Measurements from ENCODE around the gene CCDC12.

The CCDC12 gene

DNA sequence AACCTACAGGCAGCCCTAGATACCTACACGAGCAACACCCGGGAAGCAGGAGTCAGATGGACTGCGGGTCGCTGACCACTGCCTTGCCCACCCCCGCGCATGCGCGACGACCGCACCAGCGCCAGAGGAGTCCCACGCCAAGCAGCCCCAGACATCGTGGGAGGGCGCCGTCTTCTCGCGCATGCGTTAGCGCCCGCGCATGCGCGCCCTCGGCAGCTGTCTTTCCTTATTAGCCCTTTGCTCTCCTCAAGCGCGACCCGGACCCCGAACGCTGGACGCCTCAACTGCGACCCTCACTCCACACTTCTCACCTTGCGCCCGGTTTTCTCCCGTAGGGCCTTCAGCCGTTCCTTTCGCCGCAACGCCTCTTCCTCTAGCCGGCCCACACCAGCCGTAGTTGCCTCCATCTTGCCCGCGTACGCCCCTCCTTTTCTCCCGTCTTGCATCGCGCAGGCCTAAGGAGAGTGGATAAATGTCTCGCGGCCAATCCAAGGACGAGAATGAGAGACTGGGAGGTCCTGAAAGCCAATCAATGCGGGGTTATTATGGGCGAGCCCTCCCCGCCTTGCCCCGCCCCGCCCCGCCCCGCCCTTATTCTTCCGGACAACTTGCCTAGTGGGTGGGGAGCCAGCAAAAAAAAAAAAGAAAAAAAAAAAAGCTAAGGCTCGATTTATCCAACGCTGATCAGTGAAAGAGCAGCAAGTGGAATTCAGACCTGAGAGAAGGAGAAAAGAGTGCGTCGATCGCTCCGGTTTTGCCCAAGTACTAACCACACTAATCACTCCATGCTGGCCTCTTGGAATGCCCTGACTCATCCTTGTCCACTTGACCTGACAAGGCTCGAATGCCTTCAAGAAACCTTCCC, at the start of gene CCDC12:
CCDC12 (minus strand) TSS at position 420 of the 865 bp plus-strand sequence; CDS start at position 407, 13 bp downstream.
- peak; percentile 97 for DNase-seq

DNA sequence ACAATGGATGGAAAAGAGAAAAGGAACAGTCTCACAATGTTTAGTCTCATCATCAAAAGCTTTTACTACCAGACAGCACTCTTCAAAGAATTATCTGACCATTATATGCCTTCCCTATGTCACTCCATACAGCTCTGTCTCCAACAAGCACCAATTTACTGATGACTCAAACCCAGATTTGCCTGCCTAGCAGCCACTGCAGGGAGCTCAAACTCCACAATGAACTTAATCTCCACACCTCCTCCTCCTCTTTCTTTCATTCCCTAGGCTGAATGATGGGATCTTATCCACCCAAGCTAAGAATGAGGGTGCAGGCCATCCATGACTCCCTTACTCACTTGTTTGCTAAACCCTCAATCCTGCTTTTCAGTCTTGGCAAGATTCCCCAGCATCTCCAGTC, 48.4 kb upstream of the CCDC12 start:
- peak; percentile 26 for DNase-seq

DNA sequence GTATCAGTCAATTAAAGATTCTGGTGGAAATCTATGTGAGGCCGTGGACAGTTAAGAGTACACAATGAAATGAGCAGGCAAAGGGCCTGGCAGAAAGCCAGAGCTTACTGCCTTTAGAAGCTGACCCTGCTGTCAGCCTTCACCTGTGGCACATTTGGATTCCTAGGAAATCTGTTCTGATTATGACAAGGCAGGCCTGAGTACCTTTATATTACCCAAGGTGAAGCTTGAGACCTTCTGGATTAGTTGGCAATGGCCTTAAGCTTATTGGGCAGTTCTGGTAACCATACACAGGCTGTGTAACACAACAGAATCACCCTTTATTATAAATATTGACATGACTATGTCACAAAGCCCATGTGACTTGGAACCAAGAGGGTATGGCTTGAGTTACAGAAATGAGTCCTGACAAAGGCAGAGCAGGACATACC, 46.1 kb upstream of the CCDC12 start:
- DNase-seq = no peak

DNA sequence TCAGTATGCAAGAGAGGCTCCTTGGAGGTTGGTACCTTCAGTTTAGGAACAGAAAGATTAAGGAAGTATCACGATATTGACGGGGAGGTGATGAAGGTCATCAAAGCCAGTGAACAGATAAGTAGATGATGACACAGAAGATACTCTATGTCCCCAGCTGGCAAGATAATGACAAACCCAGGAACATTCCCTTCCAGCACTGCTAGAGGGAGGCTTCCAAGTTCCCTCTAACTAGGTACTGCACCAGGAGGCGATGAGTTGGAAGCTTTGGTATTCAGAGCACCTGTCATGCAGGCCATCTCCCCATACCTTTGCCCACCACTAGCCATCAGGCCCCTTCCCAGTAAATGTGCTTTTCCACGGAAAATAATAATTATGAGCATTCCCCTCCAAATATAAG, 43.8 kb upstream of the CCDC12 start:
- DNase-seq = no peak

DNA sequence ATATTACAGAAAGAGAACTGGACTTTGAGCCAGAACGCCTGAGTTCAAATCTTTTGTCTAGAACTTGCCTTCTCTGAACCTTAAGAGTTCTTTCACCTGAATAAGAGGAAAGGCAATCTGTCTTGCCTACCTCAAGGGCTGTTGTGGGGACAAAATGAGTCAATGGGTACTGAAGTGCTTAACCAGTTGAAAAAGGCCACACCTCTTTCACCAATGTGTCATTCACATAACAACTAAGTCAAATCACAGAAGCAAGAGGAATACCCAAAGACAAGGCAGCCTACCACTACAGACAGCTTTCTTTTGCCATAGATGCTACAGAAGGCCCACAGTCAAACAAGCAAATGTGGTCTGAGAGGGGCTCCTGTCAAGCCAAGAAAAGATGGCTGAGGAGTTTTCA, 42.7 kb upstream of the CCDC12 start:
- DNase-seq = peak; percentile 89

DNA sequence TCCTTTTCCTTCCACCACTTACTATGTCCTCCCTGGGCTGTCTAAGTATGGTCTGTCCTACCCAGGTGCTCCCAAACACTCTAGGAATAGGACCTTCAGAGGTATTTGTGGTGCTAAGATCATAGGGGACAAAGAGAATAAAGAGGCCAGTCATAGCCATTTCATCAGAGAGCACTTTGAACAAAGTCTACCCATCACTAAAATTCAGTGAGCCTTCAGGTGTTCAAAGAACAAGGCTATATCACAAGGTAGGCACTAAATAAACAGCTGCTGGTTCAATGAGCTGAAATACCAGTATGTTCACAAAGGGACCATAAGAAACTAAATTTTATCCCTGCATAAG, 41.7 kb upstream of the CCDC12 start:
- no peak for DNase-seq

DNA sequence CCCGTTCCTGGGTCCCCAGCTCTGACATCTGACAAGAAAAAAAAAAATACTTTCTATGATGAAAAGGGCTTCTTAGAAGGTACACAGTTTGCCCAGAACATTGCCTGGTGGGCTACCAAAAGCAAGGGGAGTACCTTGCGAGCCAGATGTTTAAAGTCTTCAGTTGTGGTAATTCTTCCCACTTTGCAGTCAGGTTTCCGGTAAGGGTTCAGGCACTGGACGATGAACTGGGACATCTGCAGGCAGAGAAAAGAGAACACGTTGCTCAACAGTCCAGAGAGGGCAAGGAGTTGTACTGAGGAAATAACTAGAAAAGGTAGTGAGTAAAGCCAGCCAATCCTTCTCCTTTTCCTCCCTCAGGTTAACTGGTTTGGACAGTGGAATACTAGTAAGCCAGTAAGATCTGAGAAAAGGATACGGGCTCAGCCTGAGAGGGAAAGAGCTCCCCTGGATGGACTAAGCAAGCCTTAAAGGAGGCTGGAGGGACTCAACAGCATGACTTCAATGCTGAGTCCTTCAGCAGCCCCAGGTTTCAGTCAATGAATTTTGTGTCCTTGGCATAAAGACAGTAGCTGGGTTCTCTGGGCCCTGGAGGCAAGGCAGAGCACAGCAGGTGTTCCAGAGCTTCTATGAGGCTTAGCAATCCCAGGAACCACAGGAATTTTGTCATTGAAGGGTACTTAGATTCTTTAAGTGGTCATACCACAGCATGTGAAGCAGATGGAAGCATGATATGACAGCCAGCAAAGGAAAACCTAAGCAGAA, 41.1 kb upstream of the CCDC12 start:
- DNase-seq = no peak

DNA sequence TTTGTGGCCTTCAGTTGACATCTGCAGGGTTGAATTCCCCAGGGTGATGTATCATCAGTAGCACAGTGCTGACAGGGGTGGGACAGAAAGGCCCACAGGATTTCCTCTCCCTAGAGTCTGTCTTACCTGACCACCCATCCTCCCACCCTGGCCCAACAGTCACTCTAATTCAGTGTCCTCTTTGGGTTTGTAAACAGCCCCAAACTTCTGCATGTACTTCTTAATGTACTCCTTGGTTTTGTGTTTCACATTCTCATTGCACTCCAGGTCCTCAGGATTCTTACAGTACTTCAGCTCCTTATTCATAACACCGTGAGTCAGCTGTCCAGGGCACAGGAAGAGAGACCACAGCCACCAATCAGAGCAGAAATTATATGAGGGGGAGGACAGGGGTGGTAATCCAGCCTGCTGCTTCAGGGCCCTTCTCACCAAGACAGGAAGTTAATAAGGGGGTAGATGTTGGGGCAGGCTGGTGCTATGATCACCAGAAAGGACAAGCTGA, 40.4 kb upstream of the CCDC12 start:
- peak; percentile 63 for DNase-seq

DNA sequence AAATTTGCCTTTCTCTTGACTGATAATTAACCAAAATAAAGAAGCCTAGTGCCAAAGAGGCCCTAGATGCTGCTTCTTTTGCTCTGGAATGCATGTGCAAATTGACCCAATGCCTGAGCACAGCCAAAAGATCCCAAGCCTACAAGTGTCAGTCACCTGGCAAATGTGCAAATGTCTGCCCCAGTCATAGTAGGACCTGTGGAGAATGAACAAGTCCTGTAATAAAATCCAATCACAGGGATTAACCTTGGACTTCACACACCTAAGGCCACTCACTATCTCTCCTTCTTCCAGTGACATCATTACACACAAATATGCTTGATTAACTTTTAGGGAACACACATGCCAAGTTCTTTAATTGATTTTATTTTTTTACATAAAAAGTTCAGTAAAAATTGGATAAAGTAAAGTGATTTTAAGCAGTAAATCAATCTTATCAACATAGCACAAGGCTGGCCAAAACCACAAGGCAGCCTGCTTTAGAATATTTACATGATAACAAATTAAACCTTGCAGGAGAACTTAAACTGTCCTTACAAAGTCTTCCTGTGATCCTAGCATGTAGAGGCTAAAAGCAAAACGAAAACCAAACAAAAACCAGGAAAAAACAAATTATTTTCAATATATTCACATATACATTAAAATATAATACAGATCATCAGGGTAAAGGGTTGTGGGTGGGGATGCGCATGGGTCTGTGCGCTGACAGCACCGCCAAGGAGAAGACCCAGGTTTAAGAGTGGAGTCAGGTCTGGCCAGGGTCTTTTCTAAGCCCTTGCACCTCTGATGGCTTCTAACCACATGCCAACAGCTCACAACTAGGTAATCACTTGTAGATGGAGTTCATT, 39.8 kb upstream of the CCDC12 start:
- DNase-seq = no peak

DNA sequence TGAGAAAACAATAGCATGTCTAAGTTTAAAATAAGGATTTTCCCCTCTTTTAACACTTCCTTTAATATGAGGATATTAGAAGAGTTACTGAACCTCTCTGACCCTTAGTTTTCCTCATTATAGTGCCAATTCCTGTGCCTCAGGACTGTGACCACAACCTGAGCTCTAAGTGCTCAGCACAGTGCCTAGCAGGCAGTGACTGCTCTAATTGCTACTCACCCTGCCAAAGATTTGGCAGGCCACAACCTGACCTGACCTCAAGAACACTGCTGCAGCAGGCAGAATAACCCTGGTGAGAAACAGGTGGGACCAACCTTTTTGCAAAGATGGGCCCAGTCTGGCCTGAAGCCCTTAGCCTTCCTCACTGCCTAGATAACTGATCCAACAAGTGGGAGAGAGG, 38.6 kb upstream of the CCDC12 start:
- DNase-seq = no peak

DNA sequence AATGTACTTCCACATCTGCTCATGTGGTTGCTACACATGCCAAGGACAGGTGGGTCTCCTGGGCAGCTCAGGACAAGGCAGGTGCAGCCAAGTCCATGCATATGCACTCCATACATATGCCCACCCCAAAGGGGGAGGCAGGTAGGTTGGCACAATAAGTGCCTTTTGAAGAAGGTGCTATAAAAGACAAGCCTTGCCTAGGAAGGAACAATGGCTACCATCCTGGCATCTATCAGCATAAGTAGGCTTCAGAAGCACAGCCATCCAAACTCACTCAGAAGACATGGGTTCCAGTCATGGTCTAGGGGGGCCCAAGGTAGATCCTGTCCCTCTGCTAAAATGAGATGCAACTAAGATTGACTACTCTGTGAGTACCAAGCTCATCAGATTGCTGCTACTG, 37.5 kb upstream of the CCDC12 start:
- DNase-seq = no peak

DNA sequence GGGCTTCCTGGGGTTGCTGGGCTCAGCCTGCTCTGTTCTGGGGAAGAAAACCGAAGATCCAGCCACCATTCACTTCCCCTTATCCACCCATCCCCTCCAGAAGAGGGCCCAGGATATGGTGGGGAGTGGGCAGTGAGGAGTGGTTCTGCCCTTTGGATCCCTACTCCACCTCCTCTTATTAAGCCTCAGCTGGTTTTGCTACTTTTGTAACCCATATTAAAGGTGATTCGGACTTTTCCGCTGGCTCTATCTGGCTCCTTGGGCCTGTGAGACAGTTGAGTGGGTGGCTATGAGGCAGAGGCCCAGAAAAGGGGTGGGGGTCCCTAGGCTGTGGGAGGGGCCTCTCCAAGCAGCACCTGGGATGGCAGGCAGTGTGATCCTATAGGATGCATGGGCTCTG, 36.7 kb upstream of the CCDC12 start:
- DNase-seq = no peak

DNA sequence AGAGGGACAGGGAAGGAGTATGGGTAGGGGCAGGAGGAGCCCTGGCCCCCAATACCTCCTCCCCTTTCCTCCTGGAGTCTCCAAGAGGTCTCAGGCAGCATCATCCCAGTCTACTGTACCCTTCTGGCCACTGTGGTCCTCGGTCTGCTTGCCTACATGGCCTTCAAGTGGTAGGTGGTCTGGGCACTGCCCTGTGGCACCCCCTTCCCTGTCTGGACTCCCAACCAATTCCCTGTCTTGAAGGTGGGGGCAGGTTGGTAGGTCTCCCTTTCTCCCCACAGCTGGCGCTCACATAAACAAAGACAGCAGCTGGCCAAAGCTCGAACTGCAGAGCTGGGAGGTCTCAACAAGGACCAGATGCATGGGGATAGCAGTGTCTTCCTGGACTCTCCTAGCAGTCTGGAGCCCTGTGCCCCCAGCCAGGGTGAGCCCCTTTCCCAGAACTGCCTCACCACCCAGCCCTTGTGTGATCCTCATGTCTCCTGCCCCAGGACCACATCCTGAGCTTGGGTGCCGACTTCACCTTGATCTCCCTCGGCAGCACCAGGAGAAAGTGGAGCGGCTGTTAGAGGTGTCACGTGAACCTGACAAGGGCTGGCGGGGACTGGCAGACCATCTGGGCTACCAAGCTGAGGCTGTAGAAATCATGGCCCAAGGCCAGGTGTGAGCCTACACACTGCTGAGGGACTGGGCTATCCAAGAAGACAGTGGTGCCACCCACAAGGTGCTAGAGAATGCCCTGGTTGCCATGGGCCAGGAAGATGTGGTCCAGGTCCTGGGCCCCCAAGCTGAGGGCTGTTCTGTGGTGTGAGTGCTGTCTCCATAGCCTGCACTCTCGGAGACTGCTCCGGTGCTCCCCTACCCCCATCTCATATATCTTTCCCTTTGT, 36.0 kb upstream of the CCDC12 start:
- DNase-seq = no peak

DNA sequence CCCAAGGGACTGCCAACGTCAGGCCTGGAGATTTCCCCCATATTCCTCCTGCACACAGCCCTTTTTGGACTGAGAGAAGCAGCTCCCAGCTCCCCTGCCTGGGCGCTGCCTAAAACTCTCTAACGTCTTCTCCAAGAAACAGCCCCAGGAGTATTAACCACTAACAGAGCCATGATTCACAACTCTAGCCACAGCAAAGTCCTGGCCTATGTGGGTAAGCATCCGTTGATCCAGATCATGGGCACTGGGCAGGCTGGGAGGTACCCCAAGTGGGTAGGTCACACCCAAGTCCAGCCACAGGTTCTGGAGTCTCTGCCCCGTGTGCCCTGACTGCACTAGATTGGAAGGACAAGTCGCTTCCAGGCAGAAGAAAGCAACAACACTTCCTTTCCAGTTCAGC, 34.8 kb upstream of the CCDC12 start:
- no peak for DNase-seq

DNA sequence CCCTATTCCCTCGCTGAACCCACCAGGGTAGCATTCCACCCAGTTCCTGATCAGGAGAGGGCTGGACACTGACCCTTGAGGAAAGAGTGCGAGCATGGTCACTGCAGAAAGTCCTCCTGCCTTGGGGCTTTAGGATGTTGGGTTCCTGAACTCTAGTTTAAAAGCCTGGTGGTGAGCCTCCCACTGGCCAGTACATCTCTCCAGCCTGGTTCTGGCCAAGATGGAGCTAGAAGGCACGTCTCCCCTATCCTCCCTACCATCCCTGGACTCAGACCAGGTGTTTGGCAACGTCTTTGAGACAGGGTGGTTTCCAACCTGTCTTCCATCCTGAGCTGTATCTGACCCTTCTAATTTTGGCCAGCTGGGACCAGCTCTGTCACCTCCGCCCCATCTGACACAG, 34.4 kb upstream of the CCDC12 start:
- no peak for DNase-seq

DNA sequence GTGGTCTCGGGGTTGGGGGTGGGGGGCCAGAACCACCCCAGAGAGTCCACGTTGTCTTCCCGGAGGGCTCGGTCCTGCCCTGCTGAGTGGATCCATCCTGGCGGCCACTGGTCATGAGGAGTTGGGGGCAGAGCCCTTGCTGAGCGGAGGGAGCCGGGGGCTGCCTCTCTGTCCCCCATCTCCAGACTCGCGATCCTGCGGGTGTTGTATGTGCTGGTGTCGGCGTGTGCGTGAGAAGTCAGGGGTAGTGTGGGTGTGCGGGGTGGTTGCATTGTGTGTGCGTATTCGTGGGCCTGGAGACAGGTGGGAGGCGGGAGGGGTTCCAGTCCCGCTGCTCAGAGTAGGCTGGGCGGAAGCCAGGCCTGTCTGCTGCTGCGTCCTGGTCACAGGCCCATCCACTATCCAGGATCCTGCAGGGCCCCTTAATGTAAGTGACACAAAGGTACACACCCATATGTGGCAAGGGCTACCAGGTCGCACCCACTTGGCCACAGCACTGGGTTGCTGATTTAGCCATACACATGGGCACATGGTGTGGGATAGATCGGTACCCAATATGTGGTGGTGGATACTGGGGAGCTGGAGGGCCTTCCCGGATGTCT, 33.7 kb upstream of the CCDC12 start:
- no peak for DNase-seq

DNA sequence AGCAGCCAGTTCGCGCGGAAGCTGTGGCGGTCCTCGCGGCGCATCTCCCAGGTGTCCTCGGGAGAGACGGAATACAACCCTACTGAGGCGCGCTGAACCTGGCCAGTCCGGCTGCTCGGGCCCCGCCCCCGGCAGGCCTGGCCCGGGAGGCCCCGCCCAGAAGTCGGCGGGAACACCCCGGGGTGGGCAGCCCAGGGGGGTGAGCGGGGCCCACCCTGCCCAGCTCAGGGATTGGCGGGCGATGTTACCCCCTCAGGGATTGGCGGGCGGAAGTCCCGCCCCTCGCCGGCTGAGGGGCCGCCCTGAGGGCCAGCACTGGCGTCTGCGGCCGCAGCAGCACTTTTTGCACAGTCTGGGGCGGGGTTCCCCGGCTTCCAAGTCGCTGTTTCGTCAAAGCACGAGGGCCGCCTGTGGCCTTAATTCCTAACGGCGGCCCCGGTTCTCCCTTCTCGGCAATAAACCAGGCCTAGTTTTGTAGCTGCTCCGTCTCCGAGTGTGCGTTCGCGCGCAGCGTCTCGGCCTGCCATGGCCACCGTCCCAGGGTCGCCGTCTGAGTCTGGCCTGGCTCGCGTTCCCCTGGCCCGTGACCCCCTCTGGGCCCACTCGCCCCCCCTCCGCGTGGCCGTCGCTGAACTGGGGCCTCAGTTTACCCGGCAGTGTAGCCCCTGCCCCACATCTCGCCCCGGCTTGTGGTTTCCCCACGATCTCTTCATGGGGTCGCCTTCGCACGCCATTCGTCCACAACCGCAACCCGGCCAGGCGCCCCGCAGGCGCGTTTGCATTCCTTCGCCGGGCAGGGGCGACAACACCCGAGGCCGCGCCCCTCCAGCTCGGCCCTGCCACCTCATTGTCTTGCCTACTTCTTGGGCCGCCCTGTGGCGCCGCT, 32.9 kb upstream of the CCDC12 start:
- DNase-seq = peak; percentile 66

DNA sequence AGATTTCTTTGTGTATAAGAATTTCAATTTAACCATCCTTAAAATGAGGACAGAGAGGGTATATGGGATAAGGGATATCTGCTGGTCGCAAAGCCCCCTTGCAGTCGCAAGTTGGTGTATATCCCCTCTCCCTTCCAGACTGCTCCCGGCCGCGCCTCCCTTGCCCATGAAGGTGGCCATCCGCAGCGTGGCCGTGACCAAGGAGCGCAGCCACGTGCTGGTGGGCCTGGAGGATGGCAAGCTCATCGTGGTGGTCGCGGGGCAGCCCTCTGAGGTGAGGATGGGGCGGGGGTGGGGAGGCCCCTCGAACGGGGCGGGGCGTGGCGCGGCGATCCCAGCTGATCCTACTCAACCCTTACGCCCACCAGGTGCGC, 32.3 kb upstream of the CCDC12 start:
- no peak for DNase-seq

DNA sequence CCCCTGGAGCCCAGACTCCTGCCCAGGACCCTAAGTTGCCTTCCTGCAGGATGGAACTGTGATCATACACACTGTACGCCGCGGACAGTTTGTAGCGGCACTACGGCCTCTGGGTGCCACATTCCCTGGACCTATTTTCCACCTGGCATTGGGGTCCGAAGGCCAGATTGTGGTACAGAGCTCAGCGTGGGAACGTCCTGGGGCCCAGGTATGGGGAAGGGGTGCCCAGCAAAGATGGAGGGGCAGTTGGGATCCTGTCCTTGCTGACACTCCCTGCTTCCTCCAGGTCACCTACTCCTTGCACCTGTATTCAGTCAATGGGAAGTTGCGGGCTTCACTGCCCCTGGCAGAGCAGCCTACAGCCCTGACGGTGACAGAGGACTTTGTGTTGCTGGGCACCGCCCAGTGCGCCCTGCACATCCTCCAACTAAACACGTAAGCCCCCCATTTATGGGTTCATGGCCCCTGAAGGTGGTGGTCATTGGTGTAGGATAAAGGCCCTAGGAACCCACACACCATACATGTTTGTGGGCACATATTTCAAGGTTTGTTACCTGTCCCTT, 31.8 kb upstream of the CCDC12 start:
- DNase-seq = no peak

DNA sequence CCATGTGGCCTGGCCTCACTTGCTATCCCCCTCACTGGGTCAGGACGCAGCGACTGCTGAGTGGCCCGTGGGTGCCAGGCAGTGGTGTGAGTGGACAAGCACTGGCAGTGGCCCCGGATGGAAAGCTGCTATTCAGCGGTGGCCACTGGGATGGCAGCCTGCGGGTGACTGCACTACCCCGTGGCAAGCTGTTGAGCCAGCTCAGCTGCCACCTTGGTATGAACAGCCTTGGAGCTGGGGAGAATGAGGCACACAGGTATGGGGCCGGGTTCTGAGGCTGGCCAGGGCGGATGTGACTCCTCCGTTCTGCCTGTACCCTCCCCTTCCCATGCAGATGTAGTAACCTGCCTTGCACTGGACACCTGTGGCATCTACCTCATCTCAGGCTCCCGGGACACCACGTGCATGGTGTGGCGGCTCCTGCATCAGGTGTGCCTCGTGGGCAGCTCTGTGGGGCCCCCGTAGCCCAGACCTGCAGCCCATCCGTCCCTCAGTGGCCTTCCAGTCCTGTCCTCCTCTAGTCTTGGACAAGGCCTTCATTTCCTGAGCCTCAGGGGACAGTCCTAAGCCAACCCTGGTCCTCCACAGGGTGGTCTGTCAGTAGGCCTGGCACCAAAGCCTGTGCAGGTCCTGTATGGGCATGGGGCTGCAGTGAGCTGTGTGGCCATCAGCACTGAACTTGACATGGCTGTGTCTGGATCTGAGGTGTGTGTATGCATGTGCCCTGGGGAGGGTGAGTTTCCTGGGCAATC, 31.1 kb upstream of the CCDC12 start:
- DNase-seq = no peak

Data from activated CD4-positive, alpha-beta T cell treated with anti-CD3 and anti-CD28 coated beads, Interleukin-2, amount 50 U/mL, for 16 hours (primary cell).